GM18520 (cell line): ENCODE measurements around the gene NID2.

Source experiments
- ATAC-seq: cut with Tn5 transposase; IDR thresholded peaks from one replicate; pipeline ENCODE4 v1.9.1; 2021; ENCODE audit not compliant: unreplicated experiment

NID2 gene

DNA sequence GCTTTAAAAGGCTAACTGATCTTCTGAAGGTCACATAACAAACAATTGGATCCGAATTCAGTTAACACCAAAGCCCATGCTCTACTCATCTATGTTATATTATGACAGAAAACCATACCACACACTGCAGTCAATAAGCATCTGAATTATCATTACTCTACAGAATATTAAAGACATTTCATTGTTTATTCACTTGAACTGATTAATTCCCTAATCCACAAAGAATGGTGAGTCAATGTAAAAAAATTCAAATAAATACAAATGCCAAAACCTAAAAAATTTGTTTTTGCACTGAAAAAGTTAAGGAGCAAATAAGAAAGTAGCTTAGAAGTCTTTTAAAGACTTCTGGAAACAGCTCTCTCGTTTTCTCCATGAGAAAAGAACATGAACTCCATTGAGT is 13.7 kb downstream of the NID2 start:
- no peak for ATAC-seq

- no peak for ATAC-seq
Measured at GRCh38 chr14:52054678-52055077, 14.2 kb downstream of the NID2 start.

GRCh38 chr14:52053044-52053443 is 15.8 kb downstream of the NID2 start:
- no peak for ATAC-seq

GRCh38 chr14:52052288-52052943 is 16.4 kb downstream of the NID2 start:
- ATAC-seq, result no peak

DNA sequence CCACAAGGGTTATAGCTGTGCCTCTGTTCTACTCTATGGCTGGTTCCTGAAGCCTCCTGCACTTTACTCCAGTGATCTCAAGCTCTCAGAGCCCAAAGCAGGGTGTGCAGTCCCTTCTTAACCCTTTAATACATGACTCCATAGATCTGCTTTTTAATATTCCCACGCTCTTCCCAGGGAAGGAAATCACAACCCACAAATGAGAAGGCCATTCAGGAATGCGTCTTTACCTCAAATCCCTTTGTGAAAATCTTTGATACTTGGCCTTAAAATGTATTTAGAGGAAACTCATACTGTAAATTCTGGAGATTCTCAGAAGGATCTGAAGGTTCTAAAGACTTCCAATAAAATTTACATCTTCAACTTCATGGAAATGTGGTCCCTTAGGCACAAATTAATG is 17.0 kb downstream of the NID2 start:
- no peak for ATAC-seq

- ATAC-seq, result no peak
Measured at GRCh38 chr14:52051251-52051650, 17.6 kb downstream of the NID2 start.

- ATAC-seq, result no peak
Measured at GRCh38 chr14:52049721-52050588, 18.9 kb downstream of the NID2 start.

- ATAC-seq, result no peak
Measured at GRCh38 chr14:52049271-52049670, 19.6 kb downstream of the NID2 start.

DNA sequence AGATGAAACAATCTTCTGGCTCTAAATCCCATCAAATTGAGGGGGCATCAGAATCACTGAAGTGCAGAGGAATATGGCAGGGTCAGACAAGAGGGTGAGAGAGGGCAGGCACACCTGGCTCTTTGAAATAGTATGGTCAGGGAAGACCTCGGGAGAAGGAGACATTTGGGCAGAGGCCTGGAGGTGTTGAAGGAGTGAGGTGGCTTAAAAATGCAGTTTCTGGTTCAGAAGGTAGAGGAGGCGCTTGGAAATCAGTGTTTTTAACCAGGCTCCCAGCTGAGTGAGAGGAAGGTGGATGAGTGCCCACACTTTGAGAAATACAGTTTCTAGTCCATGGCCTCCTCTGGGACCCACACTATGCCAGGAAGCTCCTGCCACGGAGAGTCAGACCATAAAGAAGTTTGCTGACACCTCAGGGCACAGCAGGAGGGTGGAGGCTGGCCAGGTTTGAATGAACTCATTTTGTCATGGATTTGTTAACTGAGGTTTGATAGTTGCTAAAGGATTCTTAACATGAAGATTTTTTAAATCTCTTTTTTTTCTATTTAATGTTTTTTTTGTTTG is 20.1 kb downstream of the NID2 start:
- no peak for ATAC-seq

DNA sequence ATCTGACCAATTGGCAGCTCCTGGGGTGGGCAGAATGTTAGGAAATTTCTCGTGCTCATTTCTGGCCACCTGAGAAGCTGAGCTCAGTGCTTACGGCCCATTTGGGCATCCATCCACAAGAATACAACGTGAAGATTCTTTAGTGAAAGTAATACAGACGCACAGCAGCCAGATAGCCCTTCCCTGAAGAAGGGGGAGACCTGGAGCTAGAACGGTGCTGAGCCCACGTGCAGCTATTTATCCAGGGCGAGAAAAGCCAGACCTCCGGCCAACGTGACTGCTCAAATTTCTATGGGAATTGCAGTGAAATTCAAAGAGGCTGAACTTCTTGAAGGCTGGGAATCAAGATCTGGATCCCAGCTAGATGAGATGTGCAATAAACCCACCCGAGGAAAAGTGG is 20.7 kb downstream of the NID2 start:
- ATAC-seq, result no peak

- no peak for ATAC-seq
Measured at GRCh38 chr14:52046376-52046917, 22.4 kb downstream of the NID2 start.

GRCh38 chr14:52044791-52045522 is 23.9 kb downstream of the NID2 start:
- ATAC-seq, result no peak

DNA sequence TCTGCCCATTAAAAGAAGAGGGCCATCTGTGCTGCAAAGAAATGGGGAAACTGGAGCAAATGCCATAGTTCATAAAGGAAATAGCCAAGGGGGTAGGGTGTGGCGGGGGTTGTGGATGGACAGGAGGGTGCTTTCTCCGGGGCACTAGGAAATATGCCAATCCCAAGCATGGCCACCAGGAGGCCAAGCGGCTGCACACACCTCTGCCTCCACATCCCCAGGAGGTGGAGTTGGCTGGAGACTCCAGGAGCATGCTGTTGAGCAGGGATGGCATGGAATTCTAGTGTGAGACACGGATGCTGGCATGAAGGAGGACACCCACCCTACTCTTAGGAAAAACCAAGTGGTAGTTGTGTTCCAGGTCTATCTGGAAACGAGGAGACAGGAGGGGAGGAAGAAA is 25.2 kb downstream of the NID2 start:
- no peak for ATAC-seq

GRCh38 chr14:52042371-52043289 is 26.2 kb downstream of the NID2 start:
- ATAC-seq, result no peak

- ATAC-seq, result no peak
Measured at GRCh38 chr14:52040598-52040997, 28.3 kb downstream of the NID2 start.

DNA sequence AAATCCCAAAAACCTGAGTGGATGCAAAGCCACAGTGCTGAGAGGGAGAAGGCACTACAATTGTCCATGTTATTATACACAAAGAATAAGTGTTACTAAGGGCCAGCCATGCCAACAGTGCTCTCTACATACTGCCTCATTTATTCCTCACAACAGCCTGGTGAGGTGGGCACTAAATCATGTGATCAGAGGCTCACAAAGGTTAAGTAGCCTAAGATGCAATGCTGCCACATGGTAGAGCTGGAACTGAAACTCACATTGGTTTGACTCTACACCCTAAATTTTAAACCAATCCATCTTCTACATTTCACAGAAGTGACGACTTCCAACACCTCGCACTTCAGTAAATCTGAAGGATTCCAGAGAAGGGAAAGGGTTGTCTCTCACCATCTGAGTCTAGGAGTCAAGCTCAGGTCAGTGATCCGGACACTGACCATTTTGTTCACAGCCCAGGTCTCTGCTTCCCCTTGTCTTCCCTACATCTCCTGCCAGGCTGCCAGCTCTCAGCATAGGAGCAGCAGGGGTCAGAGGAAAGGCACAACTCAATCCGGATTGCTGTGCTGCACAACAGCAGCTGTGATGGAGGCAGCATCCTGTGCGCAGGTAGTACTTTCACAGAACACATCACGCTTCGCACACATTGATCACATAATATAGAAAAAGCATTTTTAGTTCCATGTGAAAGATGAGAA is 29.6 kb downstream of the NID2 start:
- ATAC-seq, result no peak

GRCh38 chr14:52033101-52033642 is 35.7 kb downstream of the NID2 start:
- ATAC-seq, result no peak

DNA sequence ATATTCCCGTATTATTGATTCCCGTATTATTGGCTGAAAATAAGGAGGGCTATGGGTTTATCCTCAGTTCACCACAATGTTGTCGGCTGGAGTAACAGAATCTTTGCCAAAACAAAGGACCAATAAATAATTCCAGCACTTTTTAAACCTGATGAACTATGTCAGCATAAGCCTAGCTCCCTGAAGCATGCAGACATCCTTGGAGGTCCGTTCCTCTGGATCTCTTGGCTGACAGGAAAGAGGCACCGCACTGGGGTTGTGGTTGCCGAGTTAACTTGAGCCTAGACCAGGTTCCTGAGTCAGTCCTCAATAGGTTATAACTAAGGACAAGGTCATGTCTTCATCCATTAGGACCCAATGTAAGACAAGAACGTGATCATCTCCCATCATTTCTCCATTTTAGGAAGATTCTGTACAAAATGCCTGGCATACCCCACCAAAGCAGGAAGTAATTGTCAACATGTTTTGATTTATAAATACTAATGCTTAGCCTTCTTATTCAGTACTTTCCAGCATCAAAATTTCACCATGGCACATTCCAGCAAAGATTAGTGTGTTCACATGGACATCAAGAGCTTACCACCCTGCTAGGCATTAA is 36.6 kb downstream of the NID2 start:
- ATAC-seq, result no peak

DNA sequence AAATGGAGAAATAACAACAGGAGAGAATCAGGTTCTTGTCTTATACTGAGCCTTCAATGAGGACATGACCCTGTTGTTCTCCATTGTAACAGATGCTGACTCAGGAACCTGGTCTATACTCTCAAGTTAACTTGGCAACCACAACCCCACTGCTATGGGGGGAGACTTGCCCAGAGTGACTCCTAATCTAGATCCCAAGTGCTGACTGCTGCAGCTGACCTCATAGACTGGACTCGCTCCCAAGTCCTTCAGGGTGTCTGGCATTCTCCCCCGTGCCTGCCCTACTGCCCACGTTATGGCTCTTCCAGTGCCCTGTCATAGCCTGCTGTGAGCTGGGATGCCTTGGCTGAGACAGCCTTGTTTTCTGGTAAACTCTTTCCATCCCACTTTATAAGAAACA is 37.1 kb downstream of the NID2 start:
- ATAC-seq, result no peak
